B cell (primary cell): ENCODE results near the gene SPRED2. TPM values are rescaled to one million over a fixed set of nuclear protein-coding genes. Genes with fewer than 3 reads are reported as not detected.

ENCODE experiments used
- ATAC-seq: fragments of 200-7000 bp; cut with Tn5 transposase; one replicate; pipeline ENCODE4 v1.10.0; 2021; ENCODE audit warnings: low read depth, mild to moderate bottlenecking, moderate number of reproducible peaks, moderate library complexity
- CTCF ChIA-PET: fragments of 350-600 bp; sonication (Branson Sonifier 250); formaldehyde crosslinking; loops from one replicate; lab custom pipeline; 2021; ENCODE audit warnings: antibody characterized with exemption, inconsistent platforms; lab: Charles Lee
- POLR2A ChIA-PET: fragments of 350-600 bp; sonication (Branson Sonifier 250); formaldehyde crosslinking; loops from one replicate; lab custom pipeline; 2021; ENCODE audit warnings: antibody characterized with exemption; lab: Charles Lee
- DNase-seq: peaks from one replicate; pipeline ENCODE4 v3.0.0; 2013
- H2AFZ ChIP-seq: 2 replicates; pipeline ENCODE4 v1.6.1; 2012; ENCODE audit warnings: mild to moderate bottlenecking, low read depth, low read length; ENCODE audit not compliant: insufficient read depth, poor library complexity, severe bottlenecking
- H3K27ac ChIP-seq, 2 donors: 1 replicate in 1 of 2; 2 replicates in 1 of 2; pipeline ENCODE4 v1.5.1; 2012 to 2013; ENCODE audit warnings: low read length in 2 of 2, mild to moderate bottlenecking in 2 of 2, moderate library complexity in 1 of 2
- H3K27me3 ChIP-seq, 4 experiments: fragments of 200-600 bp in 1 of 4; sonication (generic) in 1 of 4; replicated peaks in 1 of 4; 1 replicate in 2 of 4; 2 replicates in 2 of 4; pipeline versions ENCODE4 v1.6.1 to v1.7.0; 2013 to 2016; ENCODE audit warnings: low read length in 3 of 4, mild to moderate bottlenecking in 2 of 4, mixed read lengths in 1 of 4, moderate library complexity in 1 of 4; ENCODE audit not compliant: insufficient read depth in 4 of 4, control insufficient read depth in 3 of 4; ENCODE audit errors: control extremely low read depth in 1 of 4
- H3K36me3 ChIP-seq, 2 experiments: replicated peaks in 1 of 2; 1 replicate in 1 of 2; 2 replicates in 1 of 2; pipeline versions ENCODE4 v1.6.1 to v1.7.1; 2013; ENCODE audit warnings: low read length in 1 of 2; ENCODE audit not compliant: insufficient read depth in 2 of 2, control insufficient read depth in 1 of 2; ENCODE audit errors: control extremely low read depth in 1 of 2, extremely low read depth in 1 of 2
- H3K4me1 ChIP-seq, 2 donors: fragments of 200-600 bp in 1 of 2; sonication (generic) in 1 of 2; 1 replicate in 1 of 2; 2 replicates in 1 of 2; pipeline versions ENCODE4 v1.5.1 to v1.6.1; 2013 to 2017; ENCODE audit warnings: low read length in 2 of 2; ENCODE audit not compliant: control insufficient read depth in 2 of 2, insufficient read depth in 2 of 2
- H3K4me2 ChIP-seq: replicated peaks from 2 replicates; pipeline ENCODE3; 2012; ENCODE audit warnings: mild to moderate bottlenecking, low read depth, low read length; ENCODE audit not compliant: poor library complexity, severe bottlenecking
- H3K4me3 ChIP-seq, 5 experiments: fragments of 200-600 bp in 1 of 5; sonication (generic) in 1 of 5; 1 replicate in 3 of 5; 2 replicates in 2 of 5; pipeline versions ENCODE4 v1.5.1 to v1.7.0; 2011 to 2016; ENCODE audit warnings: low read length in 4 of 5, mild to moderate bottlenecking in 4 of 5, low read depth in 2 of 5, control low read depth in 1 of 5, moderate library complexity in 1 of 5; ENCODE audit not compliant: insufficient read depth in 1 of 5; ENCODE audit errors: control extremely low read depth in 1 of 5, extremely low read depth in 1 of 5
- H3K79me2 ChIP-seq: fragments of 200-600 bp; sonication (generic); one replicate; pipeline ENCODE4 v1.6.0; 2016; ENCODE audit warnings: low read length; ENCODE audit not compliant: control insufficient read depth, insufficient read depth
- H3K9ac ChIP-seq: fragments of 200-600 bp; sonication (generic); 2 replicates; pipeline ENCODE4 v1.6.1; 2017; ENCODE audit warnings: mild to moderate bottlenecking, low read length, moderate library complexity
- H3K9me3 ChIP-seq, 3 donors: one replicate each; pipeline versions ENCODE4 v1.6.1 to v1.7.1; 2013; ENCODE audit warnings: low read length in 2 of 3; ENCODE audit not compliant: control insufficient read depth in 2 of 3, insufficient read depth in 1 of 3; ENCODE audit errors: control extremely low read depth in 1 of 3
- H4K20me1 ChIP-seq: 2 replicates; pipeline ENCODE4 v1.6.0; 2012; ENCODE audit warnings: mild to moderate bottlenecking, low read length; ENCODE audit not compliant: insufficient read depth, control insufficient read depth, poor library complexity, severe bottlenecking
- H3K27ac Mint-ChIP-seq: one replicate; pipeline ENCODE4 v1.8.0; 2021; ENCODE audit warnings: mixed read lengths
- H3K27me3 Mint-ChIP-seq: one replicate; pipeline ENCODE4 v1.8.0; 2021; ENCODE audit warnings: mixed read lengths
- H3K4me1 Mint-ChIP-seq: one replicate; pipeline ENCODE4 v1.8.0; 2021; ENCODE audit warnings: mixed read lengths
- H3K4me3 Mint-ChIP-seq: one replicate; pipeline ENCODE4 v1.8.0; 2021; ENCODE audit warnings: mixed read lengths
- H3K9me3 Mint-ChIP-seq: one replicate; pipeline ENCODE4 v1.8.0; 2022; ENCODE audit warnings: mixed read lengths; ENCODE audit not compliant: insufficient read depth
- CTCF ChIP-seq: fragments of 200-600 bp; IDR thresholded peaks from one replicate; pipeline ENCODE4 v1.8.0; 2022; ENCODE audit warnings: antibody characterized with exemption, mild to moderate bottlenecking
- EZH2 ChIP-seq: IDR thresholded peaks from 2 replicates; pipeline ENCODE4 v1.6.1; 2012; ENCODE audit warnings: borderline replicate concordance, low read depth, mild to moderate bottlenecking, moderate library complexity, low read length; ENCODE audit not compliant: insufficient read depth, poor library complexity, severe bottlenecking
- WGBS: methylation state at CpG from one replicate; pipeline ENCODE4 v1.1.5; 2013; ENCODE audit warnings: missing lambda C conversion rate; ENCODE audit not compliant: insufficient coverage; 5-methylcytosine and 5-hydroxymethylcytosine counted together
- intact Hi-C: fragments of 100-400 bp; cut with micrococcal nuclease; formaldehyde crosslinking; loops from one replicate; pipeline ENCODE4 v1.10.0; 2022
- polyA plus RNA-seq: library from polyadenylated mRNA; depleted of rRNA; stranded (reverse); fragments of >200 nt; gene quantifications from 2 replicates; pipeline ENCODE4 v1.2.3, GENCODE V29; 2012
- total RNA-seq, 2 donors: library from RNA; stranded (reverse); fragments of 120-200 nt in 1 of 2; gene quantifications; 1 replicate in 1 of 2; 2 replicates in 1 of 2; pipeline versions ENCODE4 v1.2.3 to v1.2.4, GENCODE V29; 2013 to 2022

SPRED2 gene
- total and polyA plus RNA-seq, 2 donors (not counting 1 experiment from before 2014, with no cell fraction given): 0.40 to 1.3 TPM

GRCh38 chr2:65416321-65416720, 16.1 kb downstream of the SPRED2 start:
- no peak overlapping the region for H3K27ac ChIP-seq
- Mint-ChIP-seq H3K4me3 (no peak overlapping the region), H3K4me1 (peaks cover 11% of the 10 kb centered on the region), H3K27ac (no peak overlapping the region), H3K27me3 (peaks cover 44% of the 10 kb centered on the region), H3K9me3 (no peaks in the 10 kb centered on the region)
- peaks cover 39% of the 10 kb centered on the region for H3K79me2 ChIP-seq
- peaks cover 0 to 18% (median 10%) of the 10 kb centered on the region in 4 experiments for H3K27me3 ChIP-seq
- no peak for ATAC-seq
- H3K4me2 ChIP-seq: no peak overlapping the region
- H3K36me3 ChIP-seq: no peaks in the 10 kb centered on the region
- intact Hi-C loops: no loop called here
- no peaks in the 10 kb centered on the region for H4K20me1 ChIP-seq
- no peak overlapping the region for H3K9ac ChIP-seq
- peaks cover 12% of the 10 kb centered on the region in 2 donors for H3K4me1 ChIP-seq
- ChIA-PET POLR2A (no interaction called here), CTCF (interaction anchor here (0.5 kb wide), 1 partner anchor 230 kb away, joined by 3 read pairs; no protein-coding TSS in a partner anchor)
- no peaks in the 10 kb centered on the region for H3K9me3 ChIP-seq
- DNase-seq: no peak
- 83% methylated on average over 1 of the region's 3 CpGs for WGBS
- no peak overlapping the region for H2AFZ ChIP-seq
- TF ChIP-seq EZH2 (no peak), CTCF (no peak)
- H3K4me3 ChIP-seq: no peak overlapping the region

GRCh38 chr2:65415091-65415490, 17.3 kb downstream of the SPRED2 start:
- Histone ChIP-seq H3K27ac (no peak overlapping the region), H3K9ac (no peak overlapping the region), H3K79me2 (peaks cover 31% of the 10 kb centered on the region), H3K4me2 (no peak overlapping the region), H3K4me3 (no peak overlapping the region), H3K27me3 (peaks cover 0 to 16% (median 10%) of the 10 kb centered on the region in 4 experiments), H3K9me3 (no peaks in the 10 kb centered on the region), H3K36me3 (no peaks in the 10 kb centered on the region), H4K20me1 (no peaks in the 10 kb centered on the region), H3K4me1 (no peaks in the 10 kb centered on the region), H2AFZ (no peak overlapping the region)
- no peak for TF ChIP-seq CTCF
- TF ChIP-seq EZH2: no peak
- 86% methylated on average over 1 of the region's 1 CpG for WGBS
- ChIA-PET CTCF (interaction anchor here (0.5 to 0.9 kb wide), 3 partner anchors 34 to 529 kb away, joined by 3 to 4 read pairs (median 3); no protein-coding TSS in a partner anchor), POLR2A (no interaction called here)
- H3K27me3 Mint-ChIP-seq: peaks cover 39% of the 10 kb centered on the region
- peaks cover 2% of the 10 kb centered on the region for H3K4me1 Mint-ChIP-seq
- H3K4me3 Mint-ChIP-seq: no peak overlapping the region
- ATAC-seq (no peak), DNase-seq (no peak)
- intact Hi-C loops: no loop called here
- H3K27ac Mint-ChIP-seq: no peak overlapping the region
- H3K9me3 Mint-ChIP-seq: no peaks in the 10 kb centered on the region
